DOHH2 (cell line): Measurements from ENCODE around the gene MGMT.

Experiments
- H3F3A ChIP-seq: fragments of 200-600 bp; sonication (generic), shearing (Covaris generic); 2 replicates; pipeline ENCODE4 v1.6.0; 2016; ENCODE audit warnings: antibody characterized with exemption, mild to moderate bottlenecking; ENCODE audit not compliant: control insufficient read depth, insufficient read depth
- H3K27ac ChIP-seq: fragments of 200-600 bp; sonication (generic); 2 replicates; pipeline ENCODE4 v1.5.1; 2014; ENCODE audit warnings: low read depth, mild to moderate bottlenecking, low read length, moderate library complexity
- H3K27me3 ChIP-seq: fragments of 200-600 bp; sonication (generic); 2 replicates; pipeline ENCODE4 v1.6.1; 2014; ENCODE audit warnings: mild to moderate bottlenecking, low read length, mixed read lengths; ENCODE audit not compliant: control insufficient read depth
- H3K36me3 ChIP-seq: fragments of 200-600 bp; sonication (generic); 2 replicates; pipeline ENCODE4 v1.6.1; 2014; ENCODE audit warnings: mild to moderate bottlenecking, low read length, moderate library complexity, mixed read lengths; ENCODE audit not compliant: control insufficient read depth
- H3K4me1 ChIP-seq: fragments of 200-600 bp; sonication (generic); 2 replicates; pipeline ENCODE4 v1.6.1; 2014; ENCODE audit warnings: mild to moderate bottlenecking, low read length, mixed read lengths; ENCODE audit not compliant: control insufficient read depth
- H3K4me2 ChIP-seq: fragments of 200-600 bp; sonication (generic); 2 replicates; pipeline ENCODE4 v1.6.0; 2014; ENCODE audit warnings: mild to moderate bottlenecking, low read length, moderate library complexity
- H3K4me3 ChIP-seq: fragments of 200-600 bp; sonication (generic); 2 replicates; pipeline ENCODE4 v1.5.1; 2014; ENCODE audit warnings: mild to moderate bottlenecking, low read length, mixed read lengths
- H3K79me2 ChIP-seq: fragments of 200-600 bp; sonication (generic); 2 replicates; pipeline ENCODE4 v1.6.1; 2014; ENCODE audit warnings: mild to moderate bottlenecking, low read length, mixed read lengths; ENCODE audit not compliant: control insufficient read depth
- H3K9me2 ChIP-seq: fragments of 200-600 bp; sonication (generic); replicated peaks from 2 replicates; pipeline ENCODE4 v1.6.1; 2014; ENCODE audit warnings: mild to moderate bottlenecking, low read length, mixed read lengths; ENCODE audit not compliant: control insufficient read depth
- H3K9me3 ChIP-seq: fragments of 200-600 bp; sonication (generic); 2 replicates; pipeline ENCODE4 v1.6.1; 2014; ENCODE audit warnings: antibody characterized with exemption, low read length, mixed read lengths; ENCODE audit not compliant: control insufficient read depth, insufficient read depth
- H4K20me1 ChIP-seq: fragments of 200-600 bp; sonication (generic); 2 replicates; pipeline ENCODE4 v1.6.0; 2014; ENCODE audit warnings: low read depth, mild to moderate bottlenecking, antibody characterized with exemption, low read length, moderate library complexity; ENCODE audit not compliant: control insufficient read depth, insufficient read depth
- CTCF ChIP-seq: fragments of 200-600 bp; sonication (generic); IDR thresholded peaks from one replicate; pipeline ENCODE4 v1.5.1; 2014; ENCODE audit warnings: antibody characterized with exemption, mild to moderate bottlenecking, low read depth, low read length; ENCODE audit not compliant: poor library complexity, severe bottlenecking
- EZH2phosphoT487 ChIP-seq: fragments of 200-600 bp; sonication (generic); IDR thresholded peaks from 2 replicates; pipeline ENCODE4 v1.6.1; 2017; ENCODE audit warnings: borderline replicate concordance, mild to moderate bottlenecking, antibody characterized with exemption, low read length, moderate library complexity, mixed read lengths

The MGMT gene

DNA sequence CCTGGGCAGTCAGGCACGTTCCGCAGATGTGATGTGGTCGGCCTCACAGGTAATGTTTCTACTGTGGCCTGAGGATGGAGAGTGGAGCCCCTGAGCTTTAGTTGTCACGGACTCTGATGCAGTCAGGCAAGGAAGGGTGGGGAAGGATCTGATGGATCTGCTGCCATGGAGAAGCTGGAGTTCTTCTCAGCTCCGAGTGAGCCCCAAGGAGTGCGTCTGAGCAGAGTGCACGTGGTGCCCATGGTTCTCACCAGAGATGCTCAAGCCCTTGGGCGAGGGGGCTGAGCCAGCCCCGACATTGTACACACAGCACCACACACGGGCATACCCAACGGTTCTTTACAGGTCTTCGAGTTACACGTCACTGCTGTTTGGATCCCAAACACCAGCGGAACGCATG, 304.5 kb downstream of the MGMT start:
- Histone ChIP-seq H3F3A (no peaks in the 10 kb centered on the region), H3K27ac (no peak overlapping the region), H3K9me2 (no peaks in the 10 kb centered on the region), H3K79me2 (no peaks in the 10 kb centered on the region), H3K9me3 (no peaks in the 10 kb centered on the region), H3K36me3 (no peaks in the 10 kb centered on the region), H3K4me3 (no peak overlapping the region), H3K27me3 (no peaks in the 10 kb centered on the region), H3K4me2 (no peak overlapping the region), H4K20me1 (no peaks in the 10 kb centered on the region), H3K4me1 (no peaks in the 10 kb centered on the region)
- TF ChIP-seq EZH2phosphoT487 = no peak
- TF ChIP-seq CTCF = no peak

GRCh38 chr10:129771991-129772431, 305.0 kb downstream of the MGMT start:
- Histone ChIP-seq H4K20me1 (no peaks in the 10 kb centered on the region), H3K79me2 (no peaks in the 10 kb centered on the region), H3K9me3 (no peaks in the 10 kb centered on the region), H3K27ac (no peak overlapping the region), H3K4me2 (no peak overlapping the region), H3K27me3 (no peaks in the 10 kb centered on the region), H3K4me3 (no peak overlapping the region), H3K9me2 (no peaks in the 10 kb centered on the region), H3K36me3 (no peaks in the 10 kb centered on the region), H3K4me1 (no peaks in the 10 kb centered on the region), H3F3A (no peaks in the 10 kb centered on the region)
- no peak for TF ChIP-seq CTCF
- TF ChIP-seq EZH2phosphoT487 = no peak

DNA sequence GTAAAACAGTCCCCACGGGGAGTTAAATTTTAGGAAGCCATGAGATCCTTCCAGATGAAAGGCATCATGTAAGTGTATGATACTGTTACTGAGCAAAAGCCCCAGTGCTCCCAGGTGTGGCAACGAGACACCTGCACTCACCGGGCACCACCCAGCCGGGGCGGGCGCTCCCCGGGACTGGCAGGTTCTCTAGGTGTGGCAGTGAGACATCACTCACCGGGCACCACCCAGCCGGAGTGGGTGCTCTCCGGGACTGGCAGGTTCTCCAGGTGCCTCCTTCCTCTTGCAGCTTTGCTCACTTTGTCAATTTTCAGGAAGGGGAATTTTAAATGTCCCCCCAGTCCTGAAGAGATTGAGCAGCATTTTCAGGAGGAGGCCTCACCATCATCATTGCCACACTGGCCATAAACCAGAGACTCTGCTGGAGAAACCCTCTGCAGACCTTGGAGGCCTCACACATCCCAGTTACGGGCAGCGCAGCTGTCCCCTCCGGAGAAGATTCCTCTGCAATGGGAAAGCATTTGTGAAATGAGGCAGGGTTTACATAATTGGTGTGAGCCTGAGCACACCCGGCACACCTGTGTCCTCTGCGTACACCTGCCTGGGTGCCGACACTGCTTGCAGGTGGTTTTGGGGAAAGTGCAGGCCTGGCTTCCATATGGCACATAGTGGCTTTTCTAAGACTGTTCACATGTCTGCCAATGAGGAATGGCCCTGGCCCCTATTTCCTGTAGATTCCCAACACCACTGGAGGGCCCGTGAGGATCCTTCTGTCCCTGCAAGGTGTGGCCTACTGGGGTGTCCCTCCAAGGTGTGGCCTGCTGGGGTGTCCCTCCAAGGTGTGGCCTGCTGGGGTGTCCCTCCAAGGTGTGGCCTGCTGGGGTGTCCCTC, 305.7 kb downstream of the MGMT start:
- H3F3A ChIP-seq = no peaks in the 10 kb centered on the region
- no peaks in the 10 kb centered on the region for H3K4me1 ChIP-seq
- TF ChIP-seq CTCF = no peak
- no peak overlapping the region for H3K4me3 ChIP-seq
- no peak overlapping the region for H3K27ac ChIP-seq
- no peaks in the 10 kb centered on the region for H3K27me3 ChIP-seq
- no peaks in the 10 kb centered on the region for H3K9me2 ChIP-seq
- H3K9me3 ChIP-seq = no peaks in the 10 kb centered on the region
- no peaks in the 10 kb centered on the region for H3K79me2 ChIP-seq
- no peak overlapping the region for H3K4me2 ChIP-seq
- no peaks in the 10 kb centered on the region for H3K36me3 ChIP-seq
- H4K20me1 ChIP-seq = no peaks in the 10 kb centered on the region
